Fibroblast of peridontal ligament (primary cell): ENCODE measurements around the gene PRDX5.
A peak's percentile ranks its signal among the peaks of the same experiment; 100 is the strongest.

Source experiments
- DNase-seq: peaks from one replicate; pipeline ENCODE4 v3.0.0-alpha.2; 2010; ENCODE audit errors: extremely low read depth

The PRDX5 gene

GRCh38 chr11:64324692-64325469, 7.0 kb downstream of the PRDX5 start:
- DNase-seq: no peak

DNA sequence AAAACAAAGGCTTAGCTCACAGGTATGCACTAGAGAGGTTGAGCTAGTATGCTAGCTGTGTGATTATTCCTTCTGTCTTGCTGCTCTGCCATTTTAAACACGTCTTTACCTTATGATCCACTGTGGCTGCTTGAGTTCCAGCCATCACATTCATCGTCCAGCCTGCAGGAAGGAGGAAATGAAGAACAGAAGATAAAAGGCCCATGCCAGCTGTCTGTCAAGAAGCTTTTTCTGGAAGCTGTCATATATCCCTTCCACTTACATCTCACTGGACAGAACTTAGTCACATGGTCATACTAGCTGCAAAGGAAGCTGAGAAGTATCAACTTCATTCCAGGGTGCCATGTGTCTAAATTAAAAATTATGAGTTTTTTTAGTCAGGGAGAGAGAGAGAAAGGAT, 9.5 kb downstream of the PRDX5 start:
- no peak for DNase-seq

DNA sequence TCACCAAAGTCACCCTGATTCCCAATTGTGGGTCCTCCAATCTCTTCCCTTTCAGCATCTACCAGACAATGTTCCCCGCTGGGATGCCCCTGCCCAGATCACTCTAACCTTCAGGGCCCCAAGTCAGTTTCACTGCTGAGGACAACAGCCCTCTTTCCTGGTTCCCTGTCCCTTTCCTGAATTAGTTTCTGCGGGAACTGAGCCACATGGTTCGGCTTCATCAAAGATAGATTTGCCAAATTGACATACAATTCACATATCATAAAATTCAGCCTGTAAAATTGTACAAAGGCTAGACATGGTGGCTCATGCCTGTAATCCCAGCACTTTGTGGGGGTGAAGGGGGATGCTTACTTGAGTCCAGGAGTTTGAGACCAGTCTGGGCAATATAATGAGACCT, 10.1 kb downstream of the PRDX5 start:
- no peak for DNase-seq

DNA sequence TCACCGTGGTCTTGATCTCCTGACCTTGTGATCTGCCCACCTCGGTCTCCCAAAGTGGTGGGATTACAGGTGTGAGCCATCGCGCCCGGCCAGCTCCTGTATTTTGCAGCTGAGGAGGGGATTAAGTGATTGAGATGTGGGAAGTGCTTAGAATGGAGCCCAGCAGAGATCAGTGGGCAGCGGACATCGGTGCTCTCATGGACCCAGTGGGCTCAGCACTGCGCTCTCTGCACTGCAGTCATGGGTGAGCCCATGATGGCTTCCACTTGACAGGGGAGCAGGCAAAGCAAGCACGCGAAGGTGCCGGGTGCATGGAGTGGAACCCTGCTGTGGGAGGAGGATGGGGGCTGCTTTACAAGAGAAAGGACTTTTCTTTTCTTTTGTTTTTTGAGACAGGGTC, 13.0 kb downstream of the PRDX5 start:
- no peak for DNase-seq

DNA sequence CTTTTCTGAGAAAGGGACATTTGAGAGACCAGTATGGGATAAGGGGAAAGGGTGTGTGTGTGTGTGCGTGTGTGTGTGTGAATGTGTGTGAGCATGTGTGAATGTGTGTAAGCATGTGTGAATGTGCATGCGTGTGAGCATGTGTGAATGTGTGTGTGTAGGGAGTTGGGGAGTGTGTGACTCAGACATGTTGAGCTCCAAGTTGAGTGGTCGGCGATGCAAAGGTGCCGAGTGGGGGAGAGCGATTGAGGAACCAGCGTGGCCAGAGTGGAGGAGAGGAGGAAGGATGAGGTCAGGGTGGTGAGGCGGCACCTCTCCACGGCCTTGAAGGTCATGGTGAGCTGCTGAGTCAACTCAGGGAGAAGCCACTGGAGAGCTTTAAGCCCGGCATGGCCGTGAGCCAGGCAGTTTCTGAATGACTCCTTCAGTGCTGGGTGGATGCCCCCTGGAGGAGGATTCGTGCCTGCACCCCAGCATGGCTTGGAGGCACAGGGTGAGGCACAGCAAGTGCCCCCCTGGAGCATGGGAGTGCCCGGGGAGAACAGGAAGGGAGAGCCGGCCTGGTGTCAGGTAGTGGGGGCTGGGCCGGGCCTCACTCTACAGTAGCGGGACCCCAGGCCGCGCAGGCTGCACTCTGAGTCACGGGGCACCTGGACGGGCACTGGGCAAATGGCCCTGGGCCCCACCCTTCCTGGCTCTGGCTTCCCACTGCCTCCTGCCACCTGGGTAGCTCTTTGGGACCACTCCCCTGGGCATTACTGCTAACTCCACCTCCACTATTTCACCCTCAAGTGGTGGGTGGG, 13.8 kb downstream of the PRDX5 start:
- DNase-seq: peak; percentile 90

- no peak for DNase-seq
Measured at GRCh38 chr11:64333556-64333955, 15.6 kb downstream of the PRDX5 start.

GRCh38 chr11:64334764-64335735, 17.1 kb downstream of the PRDX5 start:
- DNase-seq: peak; percentile 71

DNA sequence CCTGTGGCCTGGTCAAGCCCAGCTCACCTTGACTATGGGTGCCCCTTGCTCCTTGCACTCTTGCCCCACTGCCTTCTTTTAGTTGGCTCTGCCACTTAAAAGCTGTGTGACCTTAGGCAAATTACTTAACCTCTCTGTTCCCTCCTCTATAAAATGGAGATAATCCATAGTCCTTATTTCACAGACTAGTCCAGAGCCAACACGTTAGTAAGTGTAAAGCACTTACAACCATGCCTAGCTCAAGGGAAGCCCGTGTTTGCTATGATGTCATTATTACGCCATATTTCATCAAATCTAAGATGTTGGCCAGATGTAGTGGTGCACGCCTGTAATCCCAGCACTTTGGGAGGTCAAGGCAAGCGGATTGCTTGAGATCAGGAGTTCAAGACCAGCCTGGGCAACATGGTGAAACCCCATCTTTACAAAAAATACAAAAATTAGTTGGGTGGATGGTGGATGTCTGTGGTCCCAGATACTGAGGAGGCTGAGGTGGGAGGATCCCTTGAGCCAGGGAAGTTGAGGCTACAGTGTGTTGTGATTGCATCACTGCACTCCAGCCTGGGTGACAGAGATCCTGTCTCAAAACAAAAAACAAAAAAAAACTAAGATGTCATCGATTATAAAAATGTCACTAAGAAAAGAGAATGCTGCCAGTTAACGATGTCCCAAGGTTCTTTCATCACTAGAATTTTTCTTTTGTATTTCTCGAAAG, 19.8 kb downstream of the PRDX5 start:
- no peak for DNase-seq

DNA sequence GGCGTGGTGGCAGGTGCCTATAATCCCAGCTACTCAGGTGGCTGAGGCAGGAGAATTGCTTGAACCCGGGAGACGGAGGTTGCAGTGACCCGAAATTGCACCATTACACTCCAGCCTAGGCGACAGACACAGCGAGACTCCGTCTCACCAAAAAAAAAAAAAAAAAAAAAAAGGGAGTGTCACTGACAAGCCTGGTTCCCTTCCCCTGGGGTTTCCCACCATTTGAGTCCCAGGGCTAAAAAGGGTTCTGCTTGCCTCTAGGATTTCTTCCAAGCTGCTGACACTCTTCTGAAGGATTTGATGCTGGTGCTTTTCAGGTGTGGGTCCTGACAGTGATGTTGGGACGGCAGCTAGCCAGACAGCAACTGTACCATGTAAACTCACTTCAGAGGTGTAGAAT, 20.8 kb downstream of the PRDX5 start:
- no peak for DNase-seq

GRCh38 chr11:64339286-64339685, 21.4 kb downstream of the PRDX5 start:
- no peak for DNase-seq

DNA sequence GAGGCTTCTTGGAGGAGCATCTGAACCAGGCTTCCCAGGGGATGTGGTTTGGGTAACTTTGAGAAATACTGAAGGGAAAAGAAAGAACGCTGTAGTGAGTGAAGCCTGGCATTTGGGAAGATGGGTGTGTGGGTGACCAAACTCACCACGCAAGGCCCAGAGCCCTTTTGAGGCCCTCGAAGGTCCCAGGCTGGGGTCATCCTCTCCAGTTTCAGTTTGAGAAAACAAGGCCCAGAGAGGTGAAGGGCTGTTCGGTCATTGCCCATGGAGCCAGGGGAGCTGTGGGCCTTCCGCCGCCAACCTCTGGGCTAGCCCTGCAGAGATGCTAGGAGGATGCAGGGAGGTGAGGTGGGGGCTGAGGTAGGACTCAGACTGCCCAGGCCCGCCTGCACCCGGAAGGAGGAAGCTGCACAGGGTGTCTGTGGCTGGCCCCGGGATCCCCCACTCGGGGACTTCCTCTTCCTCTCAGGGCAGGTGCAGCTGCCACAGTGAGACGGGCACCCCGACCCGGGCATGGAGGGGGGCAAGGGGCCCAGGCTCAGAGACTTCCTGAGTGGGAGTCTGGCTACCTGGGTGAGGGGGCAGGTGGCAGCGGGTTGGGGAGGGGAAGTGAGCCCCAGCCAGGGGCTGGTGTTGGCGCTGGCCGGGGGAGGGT, 22.0 kb downstream of the PRDX5 start, which contains the start of gene CCDC88B:
TSS of gene CCDC88B (plus strand) at position 451 of the 655 bp plus-strand sequence. CDS start at position 514, 63 bp downstream.
- DNase-seq: no peak

DNA sequence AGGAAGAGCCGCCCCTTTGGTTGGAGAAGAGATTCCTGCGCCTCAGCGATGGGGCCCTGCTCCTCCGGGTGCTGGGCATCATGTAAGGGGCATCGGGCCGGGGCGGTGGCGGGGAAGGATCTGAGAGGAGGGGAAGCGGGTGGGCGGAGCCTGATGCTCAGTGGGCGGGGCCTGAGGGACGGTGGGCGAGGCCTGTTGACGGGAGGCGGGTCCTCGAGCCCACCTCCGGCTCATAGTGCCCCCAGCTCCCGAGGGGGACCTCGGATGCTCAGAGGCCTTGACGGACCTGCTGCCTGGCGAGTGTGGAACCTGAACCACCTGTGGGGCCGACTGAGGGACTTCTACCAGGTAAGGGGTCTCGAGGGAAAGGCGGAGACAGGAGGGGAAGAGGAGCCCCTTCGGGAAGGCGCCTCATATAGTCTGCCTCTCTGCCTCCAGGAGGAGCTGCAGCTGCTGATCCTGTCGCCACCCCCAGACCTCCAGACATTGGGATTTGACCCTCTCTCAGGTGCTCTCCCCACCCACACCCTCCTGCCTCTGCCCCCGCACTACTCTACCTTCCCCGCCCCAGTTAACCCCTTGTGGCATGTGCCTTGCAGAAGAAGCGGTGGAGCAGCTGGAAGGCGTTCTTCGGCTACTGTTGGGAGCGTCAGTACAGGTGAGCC, 22.9 kb downstream of the PRDX5 start:
- DNase-seq: no peak

DNA sequence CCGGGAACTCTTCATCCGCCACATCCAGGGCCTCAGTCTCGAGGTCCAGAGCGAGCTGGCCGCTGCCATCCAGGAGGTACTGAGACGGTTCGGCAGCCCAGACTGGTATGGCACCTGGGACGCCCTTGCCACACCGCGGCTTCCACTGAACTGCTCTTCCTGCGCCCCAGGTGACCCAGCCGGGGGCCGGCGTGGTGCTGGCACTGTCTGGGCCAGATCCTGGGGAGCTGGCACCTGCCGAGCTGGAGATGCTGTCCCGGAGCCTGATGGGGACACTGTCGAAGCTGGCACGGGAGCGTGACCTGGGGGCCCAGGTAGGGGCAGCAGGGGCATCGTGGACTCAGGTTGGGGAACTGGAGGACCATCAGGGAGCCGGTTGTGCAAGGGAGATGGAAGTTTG, 23.5 kb downstream of the PRDX5 start:
- DNase-seq: no peak

GRCh38 chr11:64341851-64342791, 24.2 kb downstream of the PRDX5 start:
- peak; percentile 70 for DNase-seq

- DNase-seq: no peak
Measured at GRCh38 chr11:64342869-64343745, 25.2 kb downstream of the PRDX5 start.

DNA sequence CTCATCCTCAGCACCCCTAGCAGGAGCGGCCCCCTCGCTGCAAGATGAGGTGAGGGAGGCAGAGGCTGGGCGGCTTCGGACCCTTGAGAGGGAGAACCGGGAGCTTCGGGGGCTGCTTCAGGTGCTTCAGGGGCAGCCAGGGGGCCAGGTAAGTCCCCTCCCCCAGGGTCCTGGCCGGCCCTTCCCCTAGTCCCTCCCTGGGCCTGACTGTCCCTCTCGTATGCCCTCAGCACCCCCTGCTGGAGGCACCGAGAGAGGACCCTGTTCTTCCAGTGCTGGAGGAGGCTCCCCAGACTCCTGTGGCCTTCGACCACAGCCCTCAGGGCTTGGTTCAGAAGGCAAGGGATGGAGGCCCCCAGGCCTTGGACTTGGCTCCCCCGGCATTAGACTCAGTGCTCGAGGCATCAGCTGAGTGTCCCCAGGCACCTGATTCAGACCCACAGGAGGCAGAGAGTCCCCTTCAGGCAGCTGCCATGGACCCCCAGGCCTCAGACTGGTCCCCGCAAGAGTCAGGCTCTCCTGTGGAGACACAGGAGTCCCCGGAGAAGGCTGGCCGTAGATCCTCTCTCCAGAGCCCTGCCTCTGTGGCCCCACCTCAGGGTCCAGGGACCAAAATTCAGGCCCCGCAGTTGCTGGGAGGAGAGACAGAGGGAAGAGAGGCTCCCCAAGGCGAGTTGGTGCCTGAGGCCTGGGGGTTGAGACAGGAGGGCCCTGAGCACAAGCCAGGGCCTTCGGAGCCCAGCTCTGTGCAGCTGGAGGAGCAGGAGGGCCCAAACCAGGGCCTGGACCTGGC, 26.0 kb downstream of the PRDX5 start:
- DNase-seq: no peak

- DNase-seq: no peak
Measured at GRCh38 chr11:64344787-64345186, 26.9 kb downstream of the PRDX5 start.
